Urothelium cell line (cell line): ENCODE data around the gene GRB10.
"Not testable (repeated sequence)": the region's sequence is repeated elsewhere in the genome, so short reads cannot be mapped to it uniquely, and the experiment has no call there.

Experiments used
- DNase-seq: peaks from one replicate; pipeline ENCODE4 v3.0.0; 2011; ENCODE audit warnings: low spot score, mixed read lengths
- FAIRE-seq: peaks from 2 replicates; lab custom pipeline; 2011; peaks lifted over from hg19 to GRCh38; lab: Jason Lieb, UNC

Gene GRB10

DNA sequence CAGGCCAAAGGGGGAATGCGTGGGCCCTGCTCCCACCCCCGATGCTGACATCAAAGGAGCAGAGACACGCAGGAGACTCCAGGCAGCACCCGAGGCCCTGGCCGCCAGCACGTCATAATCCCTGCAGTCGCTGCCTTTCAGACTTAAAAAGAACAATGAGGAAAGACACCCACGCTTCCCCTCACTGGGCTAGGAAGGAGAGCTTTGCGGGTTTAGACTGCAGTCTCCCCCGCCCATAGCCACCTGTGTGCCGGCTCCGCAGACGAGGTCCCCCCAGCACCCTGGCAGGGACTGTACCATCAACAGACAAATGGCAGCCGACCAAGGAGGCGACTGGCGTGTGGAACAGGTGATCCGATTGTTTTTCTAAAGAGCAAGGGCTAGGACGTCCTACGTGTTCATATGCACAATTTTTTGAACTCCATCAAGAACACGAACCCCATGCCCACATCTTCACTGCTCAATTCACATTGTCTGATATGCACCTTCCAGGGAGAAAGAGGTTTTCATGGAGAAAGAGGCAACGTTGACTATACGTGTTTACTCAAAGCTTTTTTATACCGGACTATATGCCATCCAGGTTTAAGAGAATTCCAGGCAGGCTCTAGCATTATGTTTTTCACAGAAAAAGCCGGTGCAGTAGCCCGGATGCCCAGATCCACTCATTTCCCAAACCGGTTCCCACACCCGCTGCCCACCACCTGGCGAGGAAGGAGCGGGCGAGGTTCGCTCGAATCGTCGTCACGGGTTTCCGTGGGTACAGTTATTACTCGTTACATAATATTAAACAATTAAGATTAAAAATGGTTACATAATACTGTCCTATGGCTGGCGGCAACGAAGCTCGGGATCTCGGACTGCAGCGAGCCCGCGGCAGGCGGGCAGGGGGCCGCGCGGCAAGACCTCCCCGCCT lies 1.1 kb downstream of the GRB10 start:
- FAIRE-seq = no peak
- DNase-seq = no peak

GRCh38 chr7:50780436-50780835 lies 2.3 kb downstream of the GRB10 start:
- FAIRE-seq = no peak
- DNase-seq = no peak

- FAIRE-seq (no peak), DNase-seq (no peak)
These were observed 3.3 kb downstream of the GRB10 start for GRCh38 chr7:50779427-50779826.

DNA sequence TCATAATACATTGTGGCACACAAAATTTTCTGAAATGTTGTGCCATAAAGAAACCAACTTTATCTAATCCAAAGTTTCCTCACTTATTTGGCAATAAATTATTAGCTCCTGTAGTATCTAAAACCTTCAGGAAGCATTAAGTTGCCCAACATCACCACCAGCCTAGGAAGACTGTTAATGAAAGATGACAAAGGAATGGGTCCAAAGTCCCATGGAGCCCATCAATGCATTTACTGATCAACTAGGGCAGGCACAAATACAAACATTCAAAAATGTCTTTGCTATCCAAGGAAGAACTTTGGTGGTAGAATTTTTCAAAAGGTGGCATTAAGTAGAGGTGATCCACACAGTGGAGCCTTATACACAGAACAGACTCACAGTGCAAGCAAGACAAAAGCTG lies 4.5 kb downstream of the GRB10 start:
- no peak for DNase-seq
- no peak for FAIRE-seq

DNA sequence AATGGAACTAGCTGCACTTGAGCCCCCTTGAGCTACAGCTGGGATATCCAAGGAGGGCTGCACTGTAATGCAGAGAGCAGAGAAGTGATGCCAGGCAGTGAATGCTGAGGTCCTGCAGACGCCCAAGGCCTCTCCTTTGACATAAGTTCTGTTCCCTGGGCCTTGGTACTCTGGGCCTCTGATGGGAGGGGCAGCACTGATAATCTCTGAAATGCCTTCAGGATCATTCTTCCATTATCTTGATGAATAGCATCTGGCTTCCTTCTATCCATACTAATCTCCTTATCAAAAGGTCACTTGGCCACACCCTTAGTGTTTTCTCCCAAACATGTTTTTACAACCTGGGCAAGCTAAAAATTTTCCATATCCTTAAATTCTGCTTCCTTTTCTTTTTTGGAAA lies 6.9 kb downstream of the GRB10 start:
- no peak for DNase-seq
- FAIRE-seq = no peak

GRCh38 chr7:50775231-50775630 lies 7.5 kb downstream of the GRB10 start:
- no peak for FAIRE-seq
- no peak for DNase-seq

DNA sequence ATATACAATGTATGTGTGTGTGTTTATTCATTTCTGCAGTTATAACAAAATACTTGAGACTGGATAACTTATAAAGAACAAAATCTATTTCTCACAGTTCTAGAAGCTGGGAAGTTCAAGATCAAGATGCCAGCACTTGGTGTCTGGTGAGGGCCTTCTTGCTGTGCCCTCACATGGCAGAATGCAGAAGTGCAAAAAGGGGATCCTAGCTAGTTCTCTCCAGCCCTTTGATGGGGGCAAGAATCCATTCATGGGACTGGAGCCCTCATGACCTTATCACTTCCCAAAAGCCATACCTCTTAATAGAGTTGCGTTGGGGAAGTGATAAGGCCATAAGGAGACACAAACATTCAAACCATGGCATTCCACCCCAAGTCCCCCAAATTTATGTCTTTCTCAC lies 8.4 kb downstream of the GRB10 start:
- FAIRE-seq (no peak), DNase-seq (no peak)

- not testable (repeated sequence) for FAIRE-seq, DNase-seq
These were observed 9.6 kb downstream of the GRB10 start for GRCh38 chr7:50773071-50773470.

DNA sequence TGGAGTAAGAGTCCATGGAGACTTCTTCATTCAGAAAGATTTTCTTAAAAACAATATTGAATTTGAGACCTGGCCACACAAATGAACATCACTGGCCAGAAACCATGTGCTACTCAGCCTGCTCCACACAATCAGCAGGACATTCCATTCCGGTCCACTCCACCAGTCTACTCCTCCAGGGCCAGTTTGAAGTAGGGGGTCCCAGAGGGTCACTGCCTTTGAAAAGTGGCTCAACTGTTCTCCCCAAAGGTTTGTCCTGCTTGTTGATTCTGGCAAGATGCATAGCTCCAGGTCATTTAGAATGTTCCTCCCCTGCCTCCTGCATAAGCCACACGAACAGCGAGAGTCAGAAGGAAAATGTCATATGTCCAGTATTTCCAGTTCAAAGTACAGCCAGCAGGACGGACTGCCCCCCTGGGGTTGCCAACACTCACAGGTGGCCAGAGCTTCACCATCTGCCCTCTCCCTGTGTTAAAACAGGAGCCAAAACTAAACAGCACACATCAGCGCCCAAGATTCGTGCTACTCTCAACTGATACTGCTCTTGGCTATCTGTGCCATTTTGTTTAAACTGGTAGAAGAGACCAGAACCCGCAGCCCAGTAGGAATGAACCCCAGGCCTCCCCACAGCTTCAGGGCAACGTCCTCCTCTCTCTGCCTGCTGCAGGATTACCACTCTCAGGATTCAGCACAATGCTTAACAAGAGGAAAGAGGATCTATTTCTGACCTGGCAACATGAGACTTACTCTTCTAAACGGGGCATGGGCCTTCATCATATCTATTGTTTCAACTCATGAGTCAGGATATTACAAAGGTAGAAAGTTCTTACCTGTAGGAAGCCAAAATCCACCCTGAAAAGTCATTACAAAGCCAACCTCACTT lies 11.3 kb downstream of the GRB10 start:
- FAIRE-seq = no peak
- no peak for DNase-seq

- DNase-seq (no peak), FAIRE-seq (no peak)
These were observed 13.9 kb downstream of the GRB10 start for GRCh38 chr7:50768485-50769474.

- DNase-seq = no peak
- FAIRE-seq = no peak
These were observed 15.9 kb downstream of the GRB10 start for GRCh38 chr7:50766849-50767207.

DNA sequence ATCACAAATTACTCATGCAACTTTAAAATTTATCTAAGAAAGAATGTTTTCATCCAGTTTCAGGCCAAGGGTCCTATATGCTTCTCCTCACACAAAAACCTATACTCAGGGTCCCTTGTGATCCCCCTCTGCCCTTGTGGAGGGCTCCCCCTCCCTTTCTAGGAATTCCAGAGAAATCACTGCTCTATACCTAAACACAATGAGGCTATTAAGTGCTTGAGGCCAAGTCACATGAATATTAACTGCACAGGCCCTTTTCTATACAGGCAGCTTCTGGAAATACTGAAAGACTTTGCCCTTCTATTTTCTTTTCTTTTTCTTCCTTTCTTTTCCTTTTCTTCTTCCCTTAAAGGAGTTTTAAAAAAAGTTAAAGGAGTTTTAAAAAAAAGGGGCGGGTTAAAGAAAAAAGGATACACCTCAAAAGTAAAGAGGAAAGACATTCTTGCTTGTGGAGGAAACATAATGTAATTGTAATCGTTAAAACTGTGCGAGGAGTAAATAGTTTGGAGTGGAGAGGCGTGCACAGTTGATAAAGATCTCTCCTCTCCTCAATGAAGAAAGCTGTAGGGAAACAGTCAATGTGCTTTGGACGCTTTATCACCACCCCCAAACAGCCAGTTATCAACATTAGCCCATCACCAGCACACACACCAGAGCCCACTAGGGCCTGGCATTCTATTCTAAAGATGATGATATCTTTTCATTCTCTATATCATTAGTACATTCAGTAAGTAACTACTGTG lies 16.4 kb downstream of the GRB10 start:
- DNase-seq = no peak

GRCh38 chr7:50762337-50762736 lies 20.4 kb downstream of the GRB10 start:
- FAIRE-seq (no peak), DNase-seq (no peak)

More for the DNA sequence above, 16.4 kb downstream of the GRB10 start:
- no peak for FAIRE-seq

DNA sequence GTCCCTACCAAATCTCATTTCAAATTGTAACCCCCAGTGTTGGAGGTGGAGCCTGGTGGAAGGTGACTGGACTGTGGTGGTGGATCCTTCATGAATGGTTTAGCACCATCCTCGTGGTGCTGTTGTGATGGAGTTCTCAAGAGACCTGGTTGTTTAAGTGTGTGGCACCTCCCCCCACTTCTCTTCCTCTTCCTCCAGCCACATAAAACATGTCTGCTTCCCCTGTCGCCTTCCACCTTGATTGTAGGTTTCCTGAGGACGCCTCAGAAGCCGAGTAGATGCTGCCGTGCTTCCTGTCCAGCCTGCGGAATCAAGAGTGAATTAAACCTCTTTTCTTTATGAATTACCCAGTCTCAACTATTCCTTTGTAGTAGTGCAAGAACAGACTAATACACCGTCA lies 21.0 kb downstream of the GRB10 start:
- FAIRE-seq (no peak), DNase-seq (no peak)

- no peak for DNase-seq
- no peak for FAIRE-seq
These were observed 24.8 kb downstream of the GRB10 start for GRCh38 chr7:50757703-50758390.

GRCh38 chr7:50756180-50756579 lies 26.5 kb downstream of the GRB10 start:
- no peak for DNase-seq
- FAIRE-seq = no peak

DNA sequence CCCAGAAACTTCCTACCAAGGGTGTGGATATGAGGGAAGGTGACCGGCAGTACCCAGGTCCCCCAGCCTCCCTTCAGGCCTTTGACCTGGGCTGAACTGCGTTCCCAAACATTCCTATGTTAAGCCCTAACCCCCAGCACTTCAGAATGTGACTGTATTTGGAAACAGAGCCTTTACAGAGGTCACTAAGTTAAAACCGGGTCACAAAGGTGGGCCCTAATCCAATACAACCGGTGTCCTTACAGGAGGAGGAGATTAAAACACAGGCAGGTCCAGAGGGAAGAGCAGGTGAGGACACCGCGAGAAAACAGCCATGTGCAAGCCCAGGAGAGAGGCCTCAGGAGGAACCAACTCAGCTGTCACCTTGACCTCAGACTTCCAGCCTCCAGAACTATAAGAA lies 28.0 kb downstream of the GRB10 start:
- no peak for DNase-seq
- FAIRE-seq = no peak

GRCh38 chr7:50754241-50754640 lies 28.5 kb downstream of the GRB10 start:
- DNase-seq (no peak), FAIRE-seq (no peak)

- DNase-seq = no peak
These were observed 30.3 kb downstream of the GRB10 start for GRCh38 chr7:50752422-50752821.

More at GRCh38 chr7:50752422-50752821, 30.3 kb downstream of the GRB10 start:
- no peak for FAIRE-seq
